Measurements from ENCODE around the gene PCSK1. TPM values are rescaled to one million over a fixed set of nuclear protein-coding genes. Genes with fewer than 3 reads are reported as not detected.

PCSK1 gene
- not detected for total RNA-seq
- 0 to 0.23 reads per million in 2 donors for total RNA-seq

- H3K4me3 Mint-ChIP-seq: no peak within 1 kb of the TSS
- DNase-seq (no peak), ATAC-seq (no peak)
- no peak within 1 kb of the TSS for H3K27ac Mint-ChIP-seq
- H3K27me3 Mint-ChIP-seq: peaks cover 60% of the 10 kb centered on the region
- peaks cover 7% of the 10 kb centered on the region for H3K4me1 Mint-ChIP-seq
- H3K9me3 ChIP-seq (ENCODE audit: control insufficient read depth, low read length, poor library complexity, severe bottlenecking): no peaks in the 10 kb centered on the region
- H3K36me3 Mint-ChIP-seq (ENCODE audit: low read depth): no peaks in the 10 kb centered on the region
Measured at GRCh38 chr5:96433066-96433447, at the start of gene PCSK1. Gene PCSK1 (minus strand): TSS chr5:96433248. CDS start chr5:96433042, 206 bp downstream.

GRCh38 chr5:96481867-96482266, 48.8 kb upstream of the PCSK1 start:
- H3K4me1 Mint-ChIP-seq: no peaks in the 10 kb centered on the region
- no peak for ATAC-seq

GRCh38 chr5:96481009-96481786, 48.1 kb upstream of the PCSK1 start:
- no peaks in the 10 kb centered on the region for H3K9me3 ChIP-seq (ENCODE audit: control insufficient read depth, low read length, poor library complexity, severe bottlenecking)
- DNase-seq (no peak), ATAC-seq (no peak)
- Mint-ChIP-seq H3K4me1 (no peaks in the 10 kb centered on the region), H3K27me3 (no peaks in the 10 kb centered on the region), H3K27ac (no peak overlapping the region), H3K36me3 (ENCODE audit: low read depth) (no peaks in the 10 kb centered on the region), H3K4me3 (no peak overlapping the region)

More at GRCh38 chr5:96481867-96482266, 48.8 kb upstream of the PCSK1 start:
- H3K9me3 ChIP-seq (ENCODE audit: control insufficient read depth, low read length, poor library complexity, severe bottlenecking): no peaks in the 10 kb centered on the region
- Mint-ChIP-seq H3K27ac (no peak overlapping the region), H3K4me3 (no peak overlapping the region), H3K27me3 (no peaks in the 10 kb centered on the region), H3K36me3 (ENCODE audit: low read depth) (no peaks in the 10 kb centered on the region)
- DNase-seq: no peak

DNA sequence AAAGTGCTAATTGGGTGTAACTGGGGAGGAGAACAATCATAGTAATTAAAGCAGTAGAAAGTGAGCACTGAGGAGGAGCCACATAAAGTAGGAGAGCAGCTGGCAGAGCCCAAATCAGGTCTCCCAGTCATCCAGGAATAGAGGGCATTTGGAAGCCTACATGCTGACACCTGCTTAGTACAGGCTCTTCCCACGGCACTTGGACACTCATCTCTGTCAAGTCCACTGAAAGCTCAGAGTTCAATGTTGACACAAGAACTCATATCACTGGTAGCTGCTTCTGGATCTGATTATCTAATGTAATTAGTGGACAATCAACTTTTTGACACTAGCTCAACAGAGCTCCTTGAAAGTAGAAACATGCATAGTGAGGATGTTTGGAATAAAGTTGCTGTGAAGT, 45.9 kb upstream of the PCSK1 start:
- Mint-ChIP-seq H3K4me3 (no peak overlapping the region), H3K27ac (no peak overlapping the region), H3K36me3 (ENCODE audit: low read depth) (no peaks in the 10 kb centered on the region), H3K4me1 (no peaks in the 10 kb centered on the region), H3K27me3 (no peaks in the 10 kb centered on the region)
- DNase-seq (no peak), ATAC-seq (no peak)
- H3K9me3 ChIP-seq (ENCODE audit: control insufficient read depth, low read length, poor library complexity, severe bottlenecking): no peaks in the 10 kb centered on the region

DNA sequence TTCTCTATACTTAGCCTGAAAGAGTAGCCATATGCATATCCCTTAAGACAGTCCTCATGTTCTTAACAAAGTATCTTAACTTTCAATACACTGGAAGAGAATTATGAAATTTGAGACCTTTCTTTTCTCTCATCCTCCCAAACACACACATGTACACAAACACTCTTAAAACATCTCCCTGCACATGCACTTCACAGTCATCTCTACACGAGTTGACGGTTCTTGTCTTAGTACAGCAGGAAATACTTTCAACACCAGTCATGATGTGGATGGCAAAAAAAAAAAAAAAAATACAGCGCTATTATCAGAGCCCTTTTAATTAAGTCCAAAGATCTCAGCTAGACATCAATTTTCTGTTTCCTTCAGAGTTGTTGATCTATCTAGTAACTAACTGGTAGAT, 43.6 kb upstream of the PCSK1 start:
- no peaks in the 10 kb centered on the region for H3K9me3 ChIP-seq (ENCODE audit: control insufficient read depth, low read length, poor library complexity, severe bottlenecking)
- Mint-ChIP-seq H3K4me3 (no peak overlapping the region), H3K36me3 (ENCODE audit: low read depth) (peaks cover 2% of the 10 kb centered on the region), H3K4me1 (peaks cover 7% of the 10 kb centered on the region), H3K27ac (no peak overlapping the region), H3K27me3 (peaks cover 10% of the 10 kb centered on the region)
- DNase-seq: no peak
- no peak for ATAC-seq

- peaks cover 4% of the 10 kb centered on the region for H3K36me3 Mint-ChIP-seq (ENCODE audit: low read depth)
- H3K9me3 ChIP-seq (ENCODE audit: control insufficient read depth, low read length, poor library complexity, severe bottlenecking): no peaks in the 10 kb centered on the region
- ATAC-seq: no peak
- no peak overlapping the region for H3K27ac Mint-ChIP-seq
- H3K27me3 Mint-ChIP-seq: peaks cover 16% of the 10 kb centered on the region
- no peak for DNase-seq
- H3K4me3 Mint-ChIP-seq: no peak overlapping the region
- peaks cover 7% of the 10 kb centered on the region for H3K4me1 Mint-ChIP-seq
Measured at GRCh38 chr5:96474073-96474472, 41.0 kb upstream of the PCSK1 start.

- H3K27ac Mint-ChIP-seq: no peak overlapping the region
- peaks cover 25% of the 10 kb centered on the region for H3K27me3 Mint-ChIP-seq
- H3K4me3 Mint-ChIP-seq: no peak overlapping the region
- peaks cover 7% of the 10 kb centered on the region for H3K4me1 Mint-ChIP-seq
- no peak for DNase-seq
- no peaks in the 10 kb centered on the region for H3K9me3 ChIP-seq (ENCODE audit: control insufficient read depth, low read length, poor library complexity, severe bottlenecking)
- peaks cover 4% of the 10 kb centered on the region for H3K36me3 Mint-ChIP-seq (ENCODE audit: low read depth)
- no peak for ATAC-seq
Measured at GRCh38 chr5:96473155-96473554, 40.1 kb upstream of the PCSK1 start.

DNA sequence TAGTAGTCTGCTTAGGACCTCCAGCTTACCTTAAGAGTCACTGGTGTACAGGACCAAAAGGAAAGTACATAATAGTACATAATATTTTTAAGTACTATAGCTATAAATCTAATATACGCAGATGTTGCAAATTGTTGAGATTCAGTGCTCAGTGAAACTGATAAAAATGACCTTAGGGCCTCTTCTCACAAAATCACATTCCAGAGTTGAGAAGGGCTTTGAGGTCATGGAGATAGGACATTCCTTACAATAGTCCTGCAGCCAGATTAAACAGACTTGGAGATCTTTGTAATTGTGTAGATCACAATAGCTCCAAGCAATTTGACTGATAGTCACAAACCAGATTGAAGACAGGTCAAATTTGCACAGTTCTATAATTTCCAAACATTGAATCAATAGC, 37.7 kb upstream of the PCSK1 start:
- ATAC-seq: no peak
- peaks cover 7% of the 10 kb centered on the region for H3K4me1 Mint-ChIP-seq
- peaks cover 4% of the 10 kb centered on the region for H3K36me3 Mint-ChIP-seq (ENCODE audit: low read depth)
- H3K9me3 ChIP-seq (ENCODE audit: control insufficient read depth, low read length, poor library complexity, severe bottlenecking): no peaks in the 10 kb centered on the region
- H3K27ac Mint-ChIP-seq: no peak overlapping the region
- H3K27me3 Mint-ChIP-seq: peaks cover 40% of the 10 kb centered on the region
- DNase-seq: no peak
- H3K4me3 Mint-ChIP-seq: no peak overlapping the region

GRCh38 chr5:96468956-96469355, 35.9 kb upstream of the PCSK1 start:
- Mint-ChIP-seq H3K27me3 (peaks cover 40% of the 10 kb centered on the region), H3K4me1 (peaks cover 7% of the 10 kb centered on the region), H3K4me3 (no peak overlapping the region), H3K36me3 (ENCODE audit: low read depth) (peaks cover 4% of the 10 kb centered on the region), H3K27ac (no peak overlapping the region)
- no peak for ATAC-seq
- H3K9me3 ChIP-seq (ENCODE audit: control insufficient read depth, low read length, poor library complexity, severe bottlenecking): no peaks in the 10 kb centered on the region
- no peak for DNase-seq

- Mint-ChIP-seq H3K4me3 (no peak overlapping the region), H3K27ac (no peak overlapping the region), H3K4me1 (no peaks in the 10 kb centered on the region), H3K36me3 (ENCODE audit: low read depth) (no peaks in the 10 kb centered on the region), H3K27me3 (peaks cover 20% of the 10 kb centered on the region)
- ATAC-seq (no peak), DNase-seq (no peak)
- no peaks in the 10 kb centered on the region for H3K9me3 ChIP-seq (ENCODE audit: control insufficient read depth, low read length, poor library complexity, severe bottlenecking)
Measured at GRCh38 chr5:96463091-96463490, 30.0 kb upstream of the PCSK1 start.

GRCh38 chr5:96459313-96460121, 26.5 kb upstream of the PCSK1 start:
- DNase-seq (no peak), ATAC-seq (no peak)
- Mint-ChIP-seq H3K27me3 (peaks cover 6% of the 10 kb centered on the region), H3K4me3 (no peak overlapping the region), H3K4me1 (no peaks in the 10 kb centered on the region), H3K27ac (no peak overlapping the region), H3K36me3 (ENCODE audit: low read depth) (no peaks in the 10 kb centered on the region)
- no peaks in the 10 kb centered on the region for H3K9me3 ChIP-seq (ENCODE audit: control insufficient read depth, low read length, poor library complexity, severe bottlenecking)

GRCh38 chr5:96458176-96458575, 25.1 kb upstream of the PCSK1 start:
- Mint-ChIP-seq H3K27me3 (peaks cover 6% of the 10 kb centered on the region), H3K27ac (no peak overlapping the region), H3K4me1 (no peaks in the 10 kb centered on the region), H3K36me3 (ENCODE audit: low read depth) (no peaks in the 10 kb centered on the region), H3K4me3 (no peak overlapping the region)
- no peak for ATAC-seq
- H3K9me3 ChIP-seq (ENCODE audit: control insufficient read depth, low read length, poor library complexity, severe bottlenecking): no peaks in the 10 kb centered on the region
- DNase-seq: no peak

- Mint-ChIP-seq H3K36me3 (ENCODE audit: low read depth) (no peaks in the 10 kb centered on the region), H3K4me1 (no peaks in the 10 kb centered on the region), H3K4me3 (no peak overlapping the region), H3K27ac (no peak overlapping the region), H3K27me3 (no peaks in the 10 kb centered on the region)
- DNase-seq (no peak), ATAC-seq (no peak)
- H3K9me3 ChIP-seq (ENCODE audit: control insufficient read depth, low read length, poor library complexity, severe bottlenecking): no peaks in the 10 kb centered on the region
Measured at GRCh38 chr5:96455789-96456188, 22.7 kb upstream of the PCSK1 start.

All from T-helper 17 cell (primary cell).